Measurements from ENCODE around the gene SLC10A3.
A peak's percentile ranks its signal among the peaks of the same experiment; 100 is the strongest.

SLC10A3 gene

GRCh38 chrX:154482786-154483185, 7.6 kb downstream of the SLC10A3 start:
- DNase-seq: no peak

GRCh38 chrX:154481911-154482601, 8.4 kb downstream of the SLC10A3 start:
- no peak for DNase-seq

GRCh38 chrX:154481195-154481594, 9.2 kb downstream of the SLC10A3 start:
- DNase-seq: no peak

GRCh38 chrX:154478728-154479622, 11.5 kb downstream of the SLC10A3 start, which contains the start of gene LAGE3:
LAGE3 (minus strand) TSS chrX:154479281; CDS start chrX:154478915, 366 bp downstream.
- DNase-seq: peak; percentile 88

GRCh38 chrX:154477891-154478477, 12.4 kb downstream of the SLC10A3 start:
- DNase-seq: no peak

- DNase-seq: no peak
Observed at GRCh38 chrX:154476821-154477220, 13.6 kb downstream of the SLC10A3 start.

- DNase-seq: no peak
Observed at GRCh38 chrX:154473683-154474082, 16.7 kb downstream of the SLC10A3 start.

GRCh38 chrX:154472685-154473632, 17.5 kb downstream of the SLC10A3 start:
- DNase-seq: no peak

GRCh38 chrX:154471839-154472684, 18.4 kb downstream of the SLC10A3 start:
- no peak for DNase-seq

- no peak for DNase-seq
Observed at GRCh38 chrX:154470914-154471568, 19.4 kb downstream of the SLC10A3 start.

- DNase-seq: no peak
Observed at GRCh38 chrX:154470434-154470833, 20.0 kb downstream of the SLC10A3 start.

- DNase-seq: no peak
Observed at GRCh38 chrX:154469880-154470279, 20.5 kb downstream of the SLC10A3 start.

- DNase-seq: no peak
Observed at GRCh38 chrX:154469114-154469513, 21.3 kb downstream of the SLC10A3 start.

GRCh38 chrX:154468217-154468616, 22.2 kb downstream of the SLC10A3 start:
- no peak for DNase-seq

- DNase-seq: no peak
Observed at GRCh38 chrX:154467556-154467955, 22.9 kb downstream of the SLC10A3 start.

GRCh38 chrX:154466907-154467306, 23.5 kb downstream of the SLC10A3 start:
- no peak for DNase-seq

- DNase-seq: no peak
Observed at GRCh38 chrX:154466036-154466435, 24.4 kb downstream of the SLC10A3 start.

- no peak for DNase-seq
Observed at GRCh38 chrX:154465601-154466000, 24.8 kb downstream of the SLC10A3 start.

- DNase-seq: no peak
Observed at GRCh38 chrX:154464806-154465365, 25.5 kb downstream of the SLC10A3 start.

GRCh38 chrX:154463611-154464220, 26.7 kb downstream of the SLC10A3 start:
- no peak for DNase-seq

Measured in NCI-H1105 (cell line).